Stimulated activated CD4-positive, alpha-beta T cell treated with anti-CD3 and anti-CD28 coated beads, Interleukin-2, amount 100 ng/mL, for 4 hours (primary cell): Measurements from ENCODE around the gene CPXM2.

Source experiments
- DNase-seq: peaks from one replicate; pipeline ENCODE4 v3.0.0-alpha.2; 2020; ENCODE audit warnings: low read depth

CPXM2 gene

GRCh38 chr10:123869020-123869414 is 22.6 kb downstream of the CPXM2 start:
- DNase-seq, result no peak

- no peak for DNase-seq
Observed at GRCh38 chr10:123868038-123869019, 23.3 kb downstream of the CPXM2 start.

DNA sequence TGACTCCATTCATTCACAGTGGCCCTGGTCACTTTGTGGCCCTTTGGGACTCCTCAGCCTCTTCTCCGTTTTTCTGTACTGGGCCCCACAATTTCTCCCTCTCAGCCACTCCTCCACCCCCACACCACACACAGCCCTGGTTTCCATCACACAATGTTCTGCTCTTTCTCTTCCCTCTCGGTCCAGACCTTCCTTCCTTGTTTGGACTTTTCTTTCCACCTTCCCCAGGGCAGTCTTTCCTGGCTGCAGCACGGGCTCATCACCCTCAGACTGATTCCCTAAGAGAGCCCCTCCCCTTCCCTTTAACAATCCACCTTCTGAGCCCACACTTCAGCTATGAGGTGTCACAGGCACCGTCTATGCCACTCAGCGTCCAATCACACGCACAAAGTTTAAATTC is 25.7 kb downstream of the CPXM2 start:
- no peak for DNase-seq

GRCh38 chr10:123865350-123865749 is 26.3 kb downstream of the CPXM2 start:
- DNase-seq, result no peak

- no peak for DNase-seq
Observed at GRCh38 chr10:123864923-123865322, 26.7 kb downstream of the CPXM2 start.

DNA sequence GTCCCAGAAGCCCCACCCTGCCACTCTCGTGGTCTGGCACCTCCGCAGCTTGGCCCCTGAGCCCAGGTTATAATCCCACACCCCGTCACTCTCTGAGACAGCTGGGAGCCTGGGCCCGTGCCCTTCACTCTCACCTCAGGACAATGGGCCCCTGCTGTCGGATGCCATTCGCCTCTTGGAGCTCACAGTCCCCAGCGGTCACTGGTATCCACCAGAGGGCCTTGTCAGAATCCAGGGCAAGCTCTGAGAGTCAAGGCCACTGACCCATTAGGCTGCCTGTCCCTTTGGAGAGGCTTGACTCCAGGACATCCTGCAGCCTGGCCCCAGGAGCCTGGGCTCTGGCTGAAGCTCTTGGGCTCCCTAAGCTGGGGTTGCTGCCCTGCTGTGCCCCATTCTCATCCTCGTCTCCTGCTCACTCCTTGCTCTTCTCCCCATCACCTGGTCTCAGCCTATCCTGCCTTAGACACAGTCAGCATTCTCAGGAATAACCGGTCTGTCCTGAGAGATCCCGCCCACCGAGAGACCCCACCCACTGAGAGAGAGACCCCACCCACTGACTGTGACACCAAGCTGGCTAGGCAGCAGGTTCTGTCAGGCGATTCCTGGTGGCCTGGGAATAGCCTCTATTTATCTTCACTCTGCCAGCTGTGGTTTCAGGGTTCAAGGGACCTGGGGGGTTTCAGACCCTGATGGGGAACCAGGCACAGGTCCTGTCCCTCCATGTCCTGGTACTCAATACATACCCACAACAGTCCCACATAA is 27.7 kb downstream of the CPXM2 start:
- DNase-seq, result no peak

- no peak for DNase-seq
Observed at GRCh38 chr10:123863183-123863575, 28.4 kb downstream of the CPXM2 start.

DNA sequence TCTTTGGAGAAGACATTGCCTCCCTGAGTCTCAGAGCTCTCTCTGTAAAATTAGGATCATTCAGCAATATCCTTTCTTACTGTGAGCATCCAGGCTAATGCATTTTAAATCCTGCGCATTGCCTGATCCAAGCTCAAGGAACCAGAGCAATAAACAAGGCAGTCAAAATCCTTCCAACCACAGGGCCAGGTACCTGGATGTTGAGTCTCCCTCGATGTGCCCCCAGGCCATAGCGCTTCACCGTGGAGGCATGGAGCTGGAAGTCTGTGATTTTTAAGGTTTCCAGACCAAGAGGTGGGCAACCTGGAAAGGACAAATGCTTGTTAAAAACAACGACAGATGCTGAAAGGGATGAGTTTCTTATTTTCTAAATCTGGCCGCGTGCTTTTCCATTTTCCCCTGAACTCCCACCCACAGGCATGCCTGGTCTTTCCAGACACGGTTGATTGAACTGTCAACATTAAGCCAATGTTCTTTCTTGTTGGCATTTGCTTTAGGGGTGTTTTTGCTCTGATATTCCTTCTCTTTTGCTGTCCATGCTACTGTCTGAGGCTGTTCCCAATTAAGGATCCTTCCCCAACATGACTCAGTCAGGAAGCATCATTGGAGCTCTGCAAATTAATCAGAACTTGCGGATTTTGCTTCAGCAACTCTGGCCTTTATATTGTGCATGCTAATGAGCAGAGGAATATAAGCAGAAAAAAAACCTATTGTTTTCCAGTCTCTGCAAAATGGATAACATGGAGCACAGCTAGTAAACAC is 29.0 kb downstream of the CPXM2 start:
- DNase-seq, result no peak

DNA sequence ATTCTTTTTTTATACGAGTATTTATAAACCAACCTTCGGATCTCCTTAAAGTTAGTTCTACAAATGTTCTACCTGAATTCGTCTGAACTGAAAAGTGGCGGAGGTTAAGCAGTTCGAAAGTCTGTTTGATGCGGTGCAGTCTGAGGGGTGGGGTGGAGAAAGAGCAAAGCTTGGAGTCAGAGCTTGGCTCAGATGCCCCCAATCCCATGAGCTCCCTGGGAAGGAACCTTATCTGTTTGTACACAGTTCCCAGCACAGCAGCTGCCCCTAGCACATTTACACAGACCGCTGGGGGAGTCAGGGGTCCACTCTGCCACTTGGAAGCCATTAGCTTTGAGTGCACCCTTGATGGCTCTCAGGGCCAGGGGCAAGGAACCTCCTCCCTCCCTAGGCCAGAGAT is 30.8 kb downstream of the CPXM2 start:
- no peak for DNase-seq

DNA sequence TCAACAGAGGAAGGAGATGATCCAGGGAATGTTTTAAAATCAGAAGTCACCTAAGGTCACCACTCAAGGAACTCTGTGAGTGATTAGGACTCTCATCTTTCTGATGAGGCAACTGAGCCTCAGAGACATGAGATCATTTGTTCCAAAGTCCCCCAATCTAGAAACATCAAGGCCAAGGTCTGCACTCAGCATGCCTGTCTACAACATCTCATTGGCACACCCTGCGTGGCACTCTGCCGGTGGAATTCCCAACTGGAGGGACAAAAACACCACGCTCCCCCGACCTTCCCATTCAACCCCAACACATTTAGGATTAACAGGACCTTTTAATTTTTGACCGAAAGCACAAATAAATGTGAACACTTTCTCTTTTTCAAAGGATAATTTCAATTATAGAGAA is 31.4 kb downstream of the CPXM2 start:
- DNase-seq, result no peak

DNA sequence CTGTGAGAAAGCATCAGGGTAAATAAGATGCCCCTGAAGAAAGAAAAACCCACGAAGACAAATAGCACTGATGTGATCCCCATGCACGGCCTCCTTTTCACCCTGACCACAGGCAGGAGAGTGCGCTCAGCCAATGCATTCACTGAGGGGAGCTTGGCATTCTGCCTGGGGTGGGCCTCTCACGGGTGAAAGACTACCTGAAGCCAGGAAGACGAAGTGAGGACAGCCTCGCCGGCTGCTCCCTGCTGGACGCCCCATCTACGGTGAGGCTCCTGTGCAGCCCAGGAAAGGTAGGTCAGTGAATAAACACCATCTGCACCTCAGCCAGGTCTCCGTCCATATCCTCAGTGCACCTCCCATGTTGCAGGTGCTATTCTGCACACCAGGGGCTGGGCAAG is 32.0 kb downstream of the CPXM2 start:
- no peak for DNase-seq

DNA sequence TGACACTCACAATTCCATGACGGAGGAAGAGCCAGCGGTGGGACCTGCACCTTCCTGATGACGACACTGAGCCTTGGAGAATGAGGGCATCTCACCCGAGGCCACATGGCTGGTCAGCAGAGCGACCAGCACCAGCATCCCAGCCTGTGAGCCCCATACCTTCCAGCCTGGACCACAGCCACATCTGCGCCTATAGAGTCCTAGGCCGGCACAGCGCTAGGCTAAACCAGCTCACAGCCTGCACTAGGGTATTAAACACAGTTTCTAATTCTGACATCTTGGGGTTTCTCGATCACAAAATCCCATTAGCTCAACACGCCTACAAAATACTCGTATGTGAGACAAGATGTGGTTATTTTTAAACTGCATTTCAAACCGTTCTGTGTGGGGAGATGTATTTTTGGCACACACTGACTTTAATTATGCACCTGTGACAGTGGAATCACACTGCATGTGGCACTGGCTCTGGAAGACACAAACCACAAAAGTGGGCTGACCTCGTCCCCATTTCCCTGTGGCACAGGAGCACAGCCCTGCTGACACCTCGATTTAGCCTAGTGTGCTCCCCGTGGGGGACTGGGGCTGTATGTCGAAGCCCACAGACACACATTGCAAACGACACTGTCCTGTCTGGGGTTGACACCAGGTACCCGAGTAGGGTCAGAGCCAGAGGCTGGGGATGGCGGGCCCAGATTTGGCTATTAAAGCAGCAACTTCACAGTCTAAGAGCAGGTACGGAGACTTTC is 32.5 kb downstream of the CPXM2 start:
- no peak for DNase-seq

DNA sequence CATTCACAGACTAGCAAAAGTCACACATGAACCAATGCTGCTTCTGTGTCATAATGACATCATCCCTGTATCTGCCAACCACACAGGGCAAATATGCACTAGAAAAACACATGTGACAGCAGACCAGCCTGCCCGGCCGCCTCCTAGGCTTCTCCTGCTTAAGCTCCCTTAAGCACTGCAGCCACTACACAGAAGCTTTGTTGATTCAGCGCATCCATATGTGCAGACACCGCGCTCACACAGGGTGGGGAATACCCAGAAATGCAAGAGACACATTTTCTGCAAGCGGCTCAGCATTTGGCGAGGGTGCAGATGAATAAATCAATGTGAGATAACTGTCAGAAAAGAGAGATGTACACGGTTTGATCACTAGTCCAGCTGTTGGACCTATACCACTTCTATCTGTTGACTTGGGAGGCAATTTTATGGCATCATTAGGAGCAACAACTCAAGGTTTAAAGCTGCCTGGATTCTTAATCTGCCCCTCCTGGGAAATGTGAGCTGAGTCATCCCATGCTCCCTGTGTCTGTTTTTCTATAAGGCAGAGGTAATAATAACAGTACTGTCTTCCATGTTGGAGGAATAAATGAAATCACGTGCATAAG is 33.4 kb downstream of the CPXM2 start:
- DNase-seq, result no peak

DNA sequence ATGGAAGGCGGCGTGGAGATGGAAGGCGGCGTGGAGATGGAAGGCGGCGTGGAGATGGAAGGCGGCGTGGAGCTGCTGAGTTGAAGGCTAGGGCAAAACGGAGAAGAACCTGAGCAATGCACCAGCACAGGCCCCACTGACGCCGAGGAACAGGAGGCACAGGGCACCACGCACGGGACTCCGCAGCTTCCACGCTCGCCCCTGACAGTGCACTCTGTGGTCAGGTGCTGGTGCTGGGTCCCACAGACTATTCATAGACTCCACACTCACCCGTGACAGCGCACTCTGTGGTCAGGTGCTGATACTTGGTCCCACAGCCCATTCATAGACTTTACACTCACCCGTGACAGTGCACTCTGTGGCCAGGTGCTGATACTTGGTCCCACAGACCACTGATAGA is 34.0 kb downstream of the CPXM2 start:
- DNase-seq, result no peak

DNA sequence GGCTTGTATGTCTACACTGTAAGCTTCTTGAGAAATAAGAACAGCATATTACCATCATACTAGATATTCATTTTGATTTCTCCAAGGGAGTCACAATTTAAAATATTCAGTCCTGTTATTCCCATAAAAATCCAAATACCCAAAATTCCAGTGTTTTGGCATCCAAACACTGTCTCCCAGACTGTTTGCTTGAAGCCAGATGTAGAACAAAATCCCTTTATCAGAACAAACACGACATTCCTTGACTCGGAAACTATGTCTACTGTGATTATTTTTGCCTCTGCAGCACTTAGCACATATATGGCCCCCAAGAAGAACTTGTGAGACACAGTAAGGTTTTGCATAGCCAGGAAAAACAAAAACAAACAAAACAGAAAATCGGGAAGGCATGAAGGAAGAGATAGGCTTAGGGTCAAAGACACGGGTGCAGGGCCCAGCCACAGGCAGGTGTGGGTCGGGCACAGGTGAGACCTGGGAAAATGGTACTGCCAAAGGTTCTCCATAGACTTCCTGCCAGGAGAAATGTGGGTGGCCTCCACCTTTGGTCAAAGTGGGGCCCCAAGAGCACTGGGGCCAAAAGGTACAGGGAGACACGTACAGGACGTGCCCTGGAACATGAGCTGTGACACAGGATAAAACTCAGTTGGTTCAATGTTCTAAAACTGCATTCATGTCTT is 36.5 kb downstream of the CPXM2 start:
- DNase-seq, result no peak

GRCh38 chr10:123854498-123854897 is 37.1 kb downstream of the CPXM2 start:
- no peak for DNase-seq

- DNase-seq, result no peak
Observed at GRCh38 chr10:123854003-123854402, 37.6 kb downstream of the CPXM2 start.

DNA sequence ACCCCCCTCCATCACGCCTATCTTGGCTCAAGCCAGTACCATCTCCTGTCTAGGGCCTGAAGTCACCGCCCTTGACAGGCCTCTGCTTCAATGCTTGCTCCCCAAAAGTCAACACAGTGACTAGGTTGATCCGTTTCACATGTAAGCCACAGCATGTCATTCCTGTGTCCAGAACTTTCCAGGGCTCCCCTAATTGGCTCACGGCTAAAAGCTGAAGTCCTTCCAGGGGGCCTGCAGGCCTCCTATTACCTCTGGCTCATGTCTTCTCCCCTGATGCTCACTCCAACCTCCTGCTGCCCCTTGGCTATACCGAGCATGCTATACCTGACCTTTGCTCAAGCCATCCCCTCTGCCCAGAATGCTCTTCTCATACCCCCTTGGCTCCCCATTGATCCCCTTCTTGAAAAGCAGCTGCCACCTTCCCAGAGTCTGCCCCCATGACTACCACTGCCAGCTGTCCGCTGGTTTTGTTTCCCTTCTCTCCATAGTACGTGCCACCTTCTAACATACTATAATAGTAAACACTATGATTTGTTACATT is 39.1 kb downstream of the CPXM2 start:
- DNase-seq, result no peak

DNA sequence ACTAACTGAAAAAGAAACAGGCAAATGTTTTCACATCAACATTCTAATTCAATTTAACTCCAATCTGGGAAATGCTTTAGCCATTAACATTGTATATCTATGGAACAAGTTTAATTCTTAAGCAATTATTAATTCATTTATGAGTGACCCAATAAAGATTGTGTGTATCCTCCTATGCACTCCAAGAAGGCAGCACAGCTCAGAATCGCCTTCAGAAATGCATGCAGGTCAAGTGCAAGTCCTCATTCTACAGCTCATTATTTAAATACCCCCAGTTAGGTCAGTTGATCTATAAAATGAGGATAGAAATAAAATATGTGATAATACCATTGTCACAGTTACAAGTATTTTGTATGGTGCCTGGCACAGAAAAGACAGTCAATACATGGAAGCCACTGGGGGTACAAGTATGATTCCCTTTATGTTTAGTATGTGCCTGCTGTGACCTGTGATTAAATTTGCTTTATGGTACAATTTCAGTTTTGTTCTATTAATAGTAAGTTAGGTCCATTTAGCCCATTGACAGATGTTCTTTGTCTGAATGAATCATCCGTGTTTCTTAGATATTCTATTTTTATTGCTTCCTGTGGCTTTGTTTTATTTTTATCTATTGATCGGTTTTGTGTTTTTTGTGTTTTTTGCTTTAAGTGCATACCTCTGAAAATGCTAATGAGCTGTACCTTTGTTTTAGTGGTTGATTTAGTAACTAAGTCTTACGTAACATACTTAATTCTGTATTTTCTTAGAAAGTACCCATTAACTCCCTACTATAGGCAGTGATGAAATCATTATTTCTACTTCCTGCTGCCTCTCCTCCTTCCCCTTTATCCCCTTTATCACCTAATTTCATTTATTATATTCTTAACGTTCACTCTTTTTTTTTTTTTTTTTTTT is 42.8 kb downstream of the CPXM2 start:
- DNase-seq, result no peak
